Adrenal gland (tissue), 5 donors: ENCODE data around the gene CST7.

ENCODE experiments used
- CTCF ChIP-seq, 6 experiments: fragments of 450-650 bp in 4 of 6; fragments of 200-600 bp in 2 of 6; sonication (generic) in 1 of 6; IDR thresholded peaks; 1 replicate in 5 of 6; 2 replicates in 1 of 6; pipeline versions ENCODE4 v1.5.1 to v1.8.0; 2016 to 2021; ENCODE audit warnings: antibody characterized with exemption in 6 of 6, mild to moderate bottlenecking in 2 of 6, moderate library complexity in 1 of 6
- POLR2A ChIP-seq, 2 donors: fragments of 450-650 bp; IDR thresholded peaks; one replicate each; pipeline ENCODE4 v1.6.1; 2017; ENCODE audit warnings: antibody characterized with exemption in 2 of 2, mild to moderate bottlenecking in 2 of 2, moderate library complexity in 1 of 2
- donor health status: DM: no; HTN: no; CAD: no.

DNA sequence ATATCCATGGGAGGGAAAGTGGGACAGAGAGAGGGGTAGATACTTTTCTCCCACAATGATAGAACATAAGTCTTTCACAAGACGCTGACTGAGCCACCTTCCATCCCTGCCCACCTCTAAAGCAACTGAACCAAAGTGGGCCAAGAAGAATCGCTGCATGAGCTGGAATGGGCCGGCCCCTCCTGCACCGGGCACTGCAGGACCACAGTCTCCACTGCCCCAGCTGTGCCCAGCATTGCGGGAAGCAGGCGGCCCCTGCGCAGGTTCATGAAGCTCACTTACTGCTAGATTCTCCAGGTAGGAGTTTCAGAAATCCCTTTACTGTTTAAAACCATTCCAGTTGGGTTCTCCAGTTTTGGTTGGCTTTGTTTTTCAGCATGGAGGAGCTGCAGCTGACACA is 32.0 kb upstream of the CST7 start:
- TF ChIP-seq CTCF (IDR thresholded peaks at IDR 0.05), result no peak
- no peak for TF ChIP-seq POLR2A (IDR thresholded peaks at IDR 0.05)
